ENCODE measurements around the gene LRIT1.
"Not testable (repeated sequence)": the region's sequence is repeated elsewhere in the genome, so short reads cannot be mapped to it uniquely, and the experiment has no call there.

The LRIT1 gene, protein sequence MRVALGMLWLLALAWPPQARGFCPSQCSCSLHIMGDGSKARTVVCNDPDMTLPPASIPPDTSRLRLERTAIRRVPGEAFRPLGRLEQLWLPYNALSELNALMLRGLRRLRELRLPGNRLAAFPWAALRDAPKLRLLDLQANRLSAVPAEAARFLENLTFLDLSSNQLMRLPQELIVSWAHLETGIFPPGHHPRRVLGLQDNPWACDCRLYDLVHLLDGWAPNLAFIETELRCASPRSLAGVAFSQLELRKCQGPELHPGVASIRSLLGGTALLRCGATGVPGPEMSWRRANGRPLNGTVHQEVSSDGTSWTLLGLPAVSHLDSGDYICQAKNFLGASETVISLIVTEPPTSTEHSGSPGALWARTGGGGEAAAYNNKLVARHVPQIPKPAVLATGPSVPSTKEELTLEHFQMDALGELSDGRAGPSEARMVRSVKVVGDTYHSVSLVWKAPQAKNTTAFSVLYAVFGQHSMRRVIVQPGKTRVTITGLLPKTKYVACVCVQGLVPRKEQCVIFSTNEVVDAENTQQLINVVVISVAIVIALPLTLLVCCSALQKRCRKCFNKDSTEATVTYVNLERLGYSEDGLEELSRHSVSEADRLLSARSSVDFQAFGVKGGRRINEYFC

DNA sequence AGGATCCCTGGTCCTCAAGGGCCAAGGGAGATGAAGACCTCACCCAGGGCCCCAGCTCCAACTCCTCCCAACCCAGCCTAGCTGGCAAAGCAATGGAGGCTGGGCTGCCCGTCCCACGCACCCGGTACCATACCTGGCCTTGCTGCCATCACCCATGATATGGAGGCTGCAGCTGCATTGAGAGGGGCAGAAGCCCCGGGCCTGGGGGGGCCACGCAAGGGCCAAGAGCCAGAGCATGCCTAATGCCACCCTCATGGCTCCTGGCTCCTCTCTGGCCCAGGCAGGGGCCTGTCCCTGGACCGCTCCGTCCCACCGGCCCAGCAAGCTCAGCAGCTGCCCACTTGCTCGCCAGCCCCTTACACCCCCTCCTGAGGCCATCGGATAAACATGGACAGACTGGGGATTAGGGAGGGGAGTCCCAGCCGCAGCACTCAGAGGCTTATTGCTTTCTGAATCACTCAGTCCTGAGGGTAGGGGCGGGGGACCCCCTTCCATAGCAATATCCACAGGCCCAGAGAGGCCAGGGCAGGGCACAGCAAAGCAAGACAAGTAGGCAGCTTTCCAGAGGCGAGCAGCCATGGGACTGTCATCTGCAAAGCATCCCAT lies at the start of gene LRIT1:
Gene LRIT1, minus strand, starts transcription at position 362 of the 606 bp plus-strand sequence. Its CDS starts 107 bp downstream, at position 255.
- no peaks in the 10 kb centered on the region for H3K36me3 ChIP-seq (ENCODE audit: control insufficient read depth, insufficient read depth, low read length)
- no peaks in the 10 kb centered on the region for H3K9me3 ChIP-seq (ENCODE audit: control insufficient read depth, low read length)
- H3K4me3 ChIP-seq (ENCODE audit: low read length): no peak within 1 kb of the TSS
- peaks cover 5% of the 10 kb centered on the region for H3K27me3 ChIP-seq (ENCODE audit: control insufficient read depth, insufficient read depth, low read length)
- peaks cover 6% of the 10 kb centered on the region for H3K4me1 ChIP-seq (ENCODE audit: control insufficient read depth, insufficient read depth, low read length)
- H3K9ac ChIP-seq (ENCODE audit: low read length): no peak within 1 kb of the TSS

DNA sequence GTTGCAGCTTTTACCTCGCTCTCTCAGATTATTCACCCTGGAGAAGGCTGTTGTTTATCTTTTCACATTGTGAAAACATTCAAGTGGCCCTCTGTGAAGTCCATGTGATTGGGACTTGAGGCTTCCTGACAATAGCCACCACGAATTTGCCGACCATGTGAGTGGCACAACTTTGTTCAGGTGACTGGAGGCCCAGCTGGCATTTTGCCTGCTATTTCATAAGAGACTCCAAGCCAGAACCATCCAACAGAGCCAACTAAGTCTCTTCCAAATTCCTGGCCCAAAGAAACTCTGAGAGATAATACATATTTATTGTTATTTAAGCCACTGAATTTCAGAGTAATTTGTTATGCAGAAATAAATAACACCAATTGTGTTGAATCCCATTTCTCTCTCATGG lies 48.9 kb upstream of the LRIT1 start:
- H3K36me3 ChIP-seq (ENCODE audit: control insufficient read depth, insufficient read depth, low read length): no peaks in the 10 kb centered on the region
- no peak overlapping the region for H3K9ac ChIP-seq (ENCODE audit: low read length)
- no peaks in the 10 kb centered on the region for H3K4me1 ChIP-seq (ENCODE audit: control insufficient read depth, insufficient read depth, low read length)
- no peak overlapping the region for H3K4me3 ChIP-seq (ENCODE audit: low read length)
- no peaks in the 10 kb centered on the region for H3K9me3 ChIP-seq (ENCODE audit: control insufficient read depth, low read length)
- H3K27me3 ChIP-seq (ENCODE audit: control insufficient read depth, insufficient read depth, low read length): peaks cover 3% of the 10 kb centered on the region

DNA sequence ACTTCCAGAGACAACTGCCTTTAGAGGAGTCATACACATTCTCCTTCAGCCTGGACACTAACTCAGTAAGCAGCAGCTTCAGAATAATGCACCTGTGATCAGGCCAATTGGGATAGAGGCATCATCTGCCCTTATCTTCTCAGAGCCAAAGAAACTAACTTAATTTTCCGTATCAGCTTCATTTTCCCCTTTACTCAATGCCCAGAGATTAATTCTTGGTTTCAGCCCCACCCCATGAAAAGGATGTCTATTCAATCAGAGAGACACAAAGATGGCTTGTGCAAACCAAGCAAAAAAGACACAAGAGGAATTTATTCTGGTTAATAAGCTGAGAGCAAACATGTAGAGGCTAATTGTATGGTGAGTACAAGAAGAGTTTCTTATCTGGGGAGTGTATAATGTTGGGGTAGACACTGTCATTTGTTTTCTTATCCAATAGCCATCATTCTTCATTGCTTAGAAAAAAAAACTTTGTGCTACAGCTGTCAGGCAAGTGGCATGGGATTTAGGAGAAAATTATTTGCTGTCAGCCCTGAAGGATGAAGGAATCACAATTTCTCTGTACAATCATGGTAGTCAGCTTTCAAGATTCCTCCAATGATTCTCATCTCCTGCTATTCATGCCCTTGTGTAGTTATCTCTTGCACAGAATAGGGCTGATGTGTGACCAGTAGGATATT lies 48.3 kb upstream of the LRIT1 start:
- Histone ChIP-seq H3K9ac (ENCODE audit: low read length) (no peak overlapping the region), H3K4me3 (ENCODE audit: low read length) (no peak overlapping the region), H3K4me1 (ENCODE audit: control insufficient read depth, insufficient read depth, low read length) (no peaks in the 10 kb centered on the region), H3K27me3 (ENCODE audit: control insufficient read depth, insufficient read depth, low read length) (peaks cover 3% of the 10 kb centered on the region), H3K9me3 (ENCODE audit: control insufficient read depth, low read length) (no peaks in the 10 kb centered on the region), H3K36me3 (ENCODE audit: control insufficient read depth, insufficient read depth, low read length) (no peaks in the 10 kb centered on the region)

DNA sequence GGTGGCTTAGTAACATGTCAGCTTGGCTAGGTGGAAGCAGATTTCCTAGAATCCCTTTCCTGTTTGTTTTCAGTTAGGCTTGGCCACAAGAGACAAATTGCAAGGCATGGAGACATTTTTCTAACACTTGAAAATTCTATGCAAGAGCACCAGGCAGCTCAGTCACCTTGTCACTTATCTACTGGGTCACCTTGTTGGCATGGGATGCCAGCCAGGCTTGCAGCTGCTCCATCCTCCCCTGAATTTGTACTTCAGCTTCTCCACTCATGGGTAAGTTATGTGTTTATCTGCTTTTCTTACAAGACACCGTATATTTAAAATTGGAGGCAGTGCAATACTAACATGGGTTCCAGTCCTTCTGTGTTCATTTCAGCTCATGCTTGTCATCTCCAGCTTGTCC lies 46.8 kb upstream of the LRIT1 start:
- Histone ChIP-seq H3K9ac (ENCODE audit: low read length) (no peak overlapping the region), H3K4me3 (ENCODE audit: low read length) (no peak overlapping the region), H3K27me3 (ENCODE audit: control insufficient read depth, insufficient read depth, low read length) (peaks cover 3% of the 10 kb centered on the region), H3K9me3 (ENCODE audit: control insufficient read depth, low read length) (no peaks in the 10 kb centered on the region), H3K36me3 (ENCODE audit: control insufficient read depth, insufficient read depth, low read length) (no peaks in the 10 kb centered on the region), H3K4me1 (ENCODE audit: control insufficient read depth, insufficient read depth, low read length) (no peaks in the 10 kb centered on the region)

DNA sequence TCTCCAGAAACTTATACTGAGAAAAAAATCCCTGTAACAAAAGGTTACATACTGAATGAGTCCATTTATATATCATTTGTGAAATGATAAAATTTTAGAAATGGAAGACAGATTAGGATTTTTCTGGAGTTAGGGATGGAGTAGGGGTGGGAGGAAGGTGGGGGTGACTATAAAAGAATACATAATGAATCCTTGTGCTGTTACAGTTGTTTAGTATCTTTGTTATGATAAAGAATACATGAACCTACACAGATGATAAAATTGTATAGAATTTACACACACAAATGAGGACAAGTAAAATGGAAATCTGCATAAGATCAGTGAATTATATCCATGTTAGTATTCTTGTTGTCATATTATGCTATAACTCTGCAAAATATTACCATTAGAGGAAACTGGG lies 45.3 kb upstream of the LRIT1 start:
- H3K27me3 ChIP-seq (ENCODE audit: control insufficient read depth, insufficient read depth, low read length): peaks cover 3% of the 10 kb centered on the region
- H3K36me3 ChIP-seq (ENCODE audit: control insufficient read depth, insufficient read depth, low read length): no peaks in the 10 kb centered on the region
- no peaks in the 10 kb centered on the region for H3K4me1 ChIP-seq (ENCODE audit: control insufficient read depth, insufficient read depth, low read length)
- no peaks in the 10 kb centered on the region for H3K9me3 ChIP-seq (ENCODE audit: control insufficient read depth, low read length)
- H3K4me3 ChIP-seq (ENCODE audit: low read length): no peak overlapping the region
- H3K9ac ChIP-seq (ENCODE audit: low read length): no peak overlapping the region

DNA sequence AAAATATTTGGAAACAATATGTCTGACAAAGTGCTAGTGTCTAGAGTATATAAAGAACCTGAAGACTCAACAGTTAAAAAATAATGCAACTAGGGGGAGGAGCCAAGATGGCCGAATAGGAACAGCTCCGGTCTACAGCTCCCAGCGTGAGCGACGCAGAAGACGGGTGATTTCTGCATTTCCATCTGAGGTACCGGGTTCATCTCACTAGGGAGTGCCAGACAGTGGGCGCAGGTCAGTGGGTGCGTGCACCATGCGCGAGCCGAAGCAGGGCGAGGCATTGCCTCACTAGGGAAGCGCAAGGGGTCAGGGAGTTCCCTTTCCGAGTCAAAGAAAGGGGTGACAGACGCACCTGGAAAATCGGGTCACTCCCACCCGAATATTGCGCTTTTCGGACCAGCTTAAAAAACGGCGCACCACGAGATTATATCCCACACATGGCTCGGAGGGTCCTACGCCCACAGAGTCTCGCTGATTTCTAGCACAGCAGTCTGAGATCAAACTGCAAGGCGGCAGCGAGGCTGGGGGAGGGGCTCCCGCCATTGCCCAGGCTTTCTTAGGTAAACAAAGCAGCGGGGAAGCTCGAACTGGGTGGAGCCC lies 38.6 kb upstream of the LRIT1 start:
- not testable (repeated sequence) for H3K36me3 ChIP-seq (ENCODE audit: control insufficient read depth, insufficient read depth, low read length); H3K4me3 ChIP-seq (ENCODE audit: low read length); H3K9me3 ChIP-seq (ENCODE audit: control insufficient read depth, low read length); H3K4me1 ChIP-seq (ENCODE audit: control insufficient read depth, insufficient read depth, low read length); H3K9ac ChIP-seq (ENCODE audit: low read length); H3K27me3 ChIP-seq (ENCODE audit: control insufficient read depth, insufficient read depth, low read length)

DNA sequence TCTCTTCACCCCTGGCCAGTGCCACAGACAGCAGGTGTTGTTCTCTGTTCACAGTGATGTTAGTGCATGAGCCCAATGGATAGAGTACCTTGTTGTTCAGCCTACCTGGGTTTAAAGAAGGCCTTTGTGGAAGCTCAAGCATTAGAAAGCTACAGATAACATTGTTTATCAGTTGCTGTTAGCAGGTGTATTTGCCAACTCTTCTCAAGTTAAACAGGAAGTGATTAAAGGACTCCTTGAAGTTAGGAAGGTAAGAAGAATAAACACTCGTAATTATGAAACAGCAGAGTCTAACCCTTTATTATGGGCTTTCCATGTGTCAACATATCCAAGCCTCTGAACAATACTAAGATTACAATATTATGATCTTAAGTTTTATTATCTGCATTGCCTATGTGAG lies 29.4 kb upstream of the LRIT1 start:
- H3K4me3 ChIP-seq (ENCODE audit: low read length): no peak overlapping the region
- no peaks in the 10 kb centered on the region for H3K36me3 ChIP-seq (ENCODE audit: control insufficient read depth, insufficient read depth, low read length)
- H3K9ac ChIP-seq (ENCODE audit: low read length): no peak overlapping the region
- no peaks in the 10 kb centered on the region for H3K4me1 ChIP-seq (ENCODE audit: control insufficient read depth, insufficient read depth, low read length)
- H3K27me3 ChIP-seq (ENCODE audit: control insufficient read depth, insufficient read depth, low read length): no peaks in the 10 kb centered on the region
- H3K9me3 ChIP-seq (ENCODE audit: control insufficient read depth, low read length): no peaks in the 10 kb centered on the region

DNA sequence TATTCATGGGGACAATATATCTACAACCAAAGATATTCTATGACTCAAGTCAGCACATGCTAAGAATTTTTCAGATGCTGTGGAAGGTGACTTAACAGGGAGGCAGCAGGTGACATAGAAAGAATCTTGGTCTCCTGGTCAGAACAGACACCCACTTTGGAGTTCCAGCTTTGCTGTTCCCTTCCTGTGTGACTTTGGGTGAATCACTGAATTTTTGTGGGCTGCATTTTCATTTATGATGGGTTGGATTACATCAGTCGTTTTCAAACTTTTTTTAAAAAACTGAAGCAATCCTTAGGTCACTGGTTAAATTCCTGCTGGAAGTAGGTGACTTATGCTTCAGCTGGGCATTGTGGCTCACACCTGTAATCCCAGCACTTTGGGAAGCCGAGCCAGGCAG lies 28.4 kb upstream of the LRIT1 start:
- Histone ChIP-seq H3K36me3 (ENCODE audit: control insufficient read depth, insufficient read depth, low read length) (no peaks in the 10 kb centered on the region), H3K9ac (ENCODE audit: low read length) (no peak overlapping the region), H3K27me3 (ENCODE audit: control insufficient read depth, insufficient read depth, low read length) (no peaks in the 10 kb centered on the region), H3K4me3 (ENCODE audit: low read length) (no peak overlapping the region), H3K4me1 (ENCODE audit: control insufficient read depth, insufficient read depth, low read length) (no peaks in the 10 kb centered on the region), H3K9me3 (ENCODE audit: control insufficient read depth, low read length) (no peaks in the 10 kb centered on the region)

DNA sequence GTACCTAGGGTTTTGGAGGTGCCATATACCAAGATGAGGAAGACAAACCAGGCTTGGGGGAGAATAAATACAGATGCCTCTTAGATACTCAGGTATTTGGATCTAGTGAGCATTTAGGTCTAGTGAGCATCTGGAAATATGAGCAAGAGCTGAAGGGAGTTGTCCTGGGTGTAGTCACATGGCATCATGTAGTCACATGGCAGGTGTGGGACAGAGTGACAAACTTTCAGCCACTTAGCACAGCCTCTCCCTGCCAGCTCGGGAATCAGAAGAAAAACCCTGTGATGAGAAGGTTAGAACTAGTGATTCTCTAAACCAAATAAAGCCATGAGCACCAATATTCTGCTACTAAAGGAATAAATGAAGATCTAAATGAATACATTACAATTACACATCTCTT lies 27.8 kb upstream of the LRIT1 start:
- no peaks in the 10 kb centered on the region for H3K27me3 ChIP-seq (ENCODE audit: control insufficient read depth, insufficient read depth, low read length)

DNA sequence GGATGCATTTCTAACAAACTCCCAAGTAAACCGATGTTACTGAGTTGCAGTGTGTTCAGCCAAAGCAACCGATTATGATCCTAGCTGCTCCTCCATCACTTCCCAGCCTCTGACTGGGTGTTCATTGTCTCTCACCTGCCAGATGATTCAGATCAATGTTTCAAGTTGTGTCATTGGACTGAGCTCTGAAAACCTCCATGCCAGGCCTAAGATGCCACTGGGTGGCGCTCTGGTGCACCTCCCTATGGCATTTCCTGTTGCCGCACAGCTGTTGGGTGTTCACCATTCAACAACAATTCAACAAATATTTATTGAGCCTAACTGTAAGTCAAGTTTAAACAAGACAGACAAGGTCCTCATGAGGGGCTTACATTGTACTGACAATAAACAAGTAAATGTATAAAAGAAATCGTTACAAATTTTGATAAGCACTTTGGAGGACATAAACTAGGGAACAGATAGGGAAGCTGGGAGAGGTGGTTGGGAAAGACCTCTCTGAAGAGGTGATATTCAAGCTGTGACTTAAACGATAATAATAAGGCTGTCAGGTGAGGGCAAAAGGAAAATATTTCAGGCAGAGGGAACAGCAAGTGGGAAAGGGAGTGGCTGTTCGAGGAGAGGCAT lies 26.3 kb upstream of the LRIT1 start:
- Histone ChIP-seq H3K9ac (ENCODE audit: low read length) (no peak overlapping the region), H3K27me3 (ENCODE audit: control insufficient read depth, insufficient read depth, low read length) (peaks cover 7% of the 10 kb centered on the region), H3K4me3 (ENCODE audit: low read length) (no peak overlapping the region), H3K36me3 (ENCODE audit: control insufficient read depth, insufficient read depth, low read length) (no peaks in the 10 kb centered on the region), H3K4me1 (ENCODE audit: control insufficient read depth, insufficient read depth, low read length) (no peaks in the 10 kb centered on the region), H3K9me3 (ENCODE audit: control insufficient read depth, low read length) (no peaks in the 10 kb centered on the region)

More for the DNA sequence above, 27.8 kb upstream of the LRIT1 start:
- Histone ChIP-seq H3K36me3 (ENCODE audit: control insufficient read depth, insufficient read depth, low read length) (no peaks in the 10 kb centered on the region), H3K4me3 (ENCODE audit: low read length) (no peak overlapping the region), H3K9me3 (ENCODE audit: control insufficient read depth, low read length) (no peaks in the 10 kb centered on the region), H3K9ac (ENCODE audit: low read length) (no peak overlapping the region), H3K4me1 (ENCODE audit: control insufficient read depth, insufficient read depth, low read length) (no peaks in the 10 kb centered on the region)

DNA sequence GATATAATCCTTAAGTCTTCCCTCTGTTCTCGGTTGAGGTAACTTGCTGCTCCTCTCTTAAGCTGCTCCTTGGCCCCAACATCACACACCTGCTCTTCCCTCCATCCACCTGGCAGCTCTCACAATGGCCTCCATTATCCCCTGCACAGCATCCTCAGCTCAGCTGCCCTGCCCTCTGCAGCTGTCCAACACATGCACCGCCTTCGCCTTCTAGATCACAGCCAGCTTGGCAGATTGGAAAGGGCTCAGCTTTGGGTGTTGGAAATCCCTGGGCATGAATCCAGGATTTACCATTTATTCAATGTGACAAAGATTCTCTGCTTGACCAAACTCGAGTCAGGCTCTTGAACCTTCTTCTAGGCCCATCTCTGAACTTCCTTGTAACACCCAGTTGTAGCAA lies 24.1 kb upstream of the LRIT1 start:
- no peak overlapping the region for H3K9ac ChIP-seq (ENCODE audit: low read length)
- H3K4me3 ChIP-seq (ENCODE audit: low read length): no peak overlapping the region
- H3K36me3 ChIP-seq (ENCODE audit: control insufficient read depth, insufficient read depth, low read length): no peaks in the 10 kb centered on the region
- H3K4me1 ChIP-seq (ENCODE audit: control insufficient read depth, insufficient read depth, low read length): no peaks in the 10 kb centered on the region
- H3K27me3 ChIP-seq (ENCODE audit: control insufficient read depth, insufficient read depth, low read length): peaks cover 7% of the 10 kb centered on the region
- no peaks in the 10 kb centered on the region for H3K9me3 ChIP-seq (ENCODE audit: control insufficient read depth, low read length)
